Measurements from ENCODE around the gene RAPGEF1. TPM values are rescaled to one million over a fixed set of nuclear protein-coding genes. Genes with fewer than 3 reads are reported as not detected.
"Not testable (repeated sequence)": the region's sequence is repeated elsewhere in the genome, so short reads cannot be mapped to it uniquely, and the experiment has no call there.

RAPGEF1 gene
- total RNA-seq, 1 donor from 2014 or later: 156 TPM

GRCh38 chr9:131714161-131714646 is 25.7 kb downstream of the RAPGEF1 start:
- ATAC-seq: peak; percentile 79
- DNase-seq: peak; percentile 72
- intact Hi-C loops (cut with micrococcal nuclease): no loop called here

- ATAC-seq (no peak), DNase-seq (no peak)
- intact Hi-C loops (cut with micrococcal nuclease): no loop called here
Observed at GRCh38 chr9:131713016-131713415, 26.9 kb downstream of the RAPGEF1 start.

- intact Hi-C loops (cut with micrococcal nuclease): no loop called here
- ATAC-seq: no peak
- DNase-seq: no peak
Observed at GRCh38 chr9:131712151-131712716, 27.6 kb downstream of the RAPGEF1 start.

DNA sequence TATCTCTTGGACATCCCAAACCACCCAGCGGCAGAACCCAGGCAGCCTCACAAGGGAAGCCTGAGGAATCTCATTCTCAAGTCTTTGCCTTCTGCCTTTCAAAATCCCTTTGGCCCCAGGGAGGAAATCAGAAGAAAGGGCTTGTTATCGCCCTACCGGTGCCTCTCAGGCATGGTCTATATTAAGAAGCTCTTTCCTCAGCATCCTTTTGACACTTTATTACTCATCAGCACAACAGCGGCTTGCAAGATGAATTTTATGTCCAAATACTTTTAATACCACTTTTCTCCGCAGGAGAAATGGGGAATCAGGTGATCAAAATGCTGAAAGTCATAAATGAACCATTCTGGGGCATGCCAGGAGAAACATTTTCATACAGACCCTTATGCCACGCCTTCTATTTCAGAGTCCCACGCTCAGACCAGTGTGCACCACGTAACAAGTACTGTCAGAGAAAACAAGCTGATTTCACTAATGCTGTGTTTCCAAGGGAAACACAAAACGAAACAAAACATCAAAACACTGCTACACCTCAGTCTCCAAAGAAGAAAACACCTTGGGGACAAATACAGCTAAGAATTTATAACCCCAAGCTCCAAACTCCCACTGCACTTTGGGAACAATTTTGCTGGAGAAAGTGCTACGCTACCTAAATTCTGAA is 30.0 kb downstream of the RAPGEF1 start:
- DNase-seq: no peak
- ATAC-seq: no peak
- intact Hi-C loops (cut with micrococcal nuclease): no loop called here

DNA sequence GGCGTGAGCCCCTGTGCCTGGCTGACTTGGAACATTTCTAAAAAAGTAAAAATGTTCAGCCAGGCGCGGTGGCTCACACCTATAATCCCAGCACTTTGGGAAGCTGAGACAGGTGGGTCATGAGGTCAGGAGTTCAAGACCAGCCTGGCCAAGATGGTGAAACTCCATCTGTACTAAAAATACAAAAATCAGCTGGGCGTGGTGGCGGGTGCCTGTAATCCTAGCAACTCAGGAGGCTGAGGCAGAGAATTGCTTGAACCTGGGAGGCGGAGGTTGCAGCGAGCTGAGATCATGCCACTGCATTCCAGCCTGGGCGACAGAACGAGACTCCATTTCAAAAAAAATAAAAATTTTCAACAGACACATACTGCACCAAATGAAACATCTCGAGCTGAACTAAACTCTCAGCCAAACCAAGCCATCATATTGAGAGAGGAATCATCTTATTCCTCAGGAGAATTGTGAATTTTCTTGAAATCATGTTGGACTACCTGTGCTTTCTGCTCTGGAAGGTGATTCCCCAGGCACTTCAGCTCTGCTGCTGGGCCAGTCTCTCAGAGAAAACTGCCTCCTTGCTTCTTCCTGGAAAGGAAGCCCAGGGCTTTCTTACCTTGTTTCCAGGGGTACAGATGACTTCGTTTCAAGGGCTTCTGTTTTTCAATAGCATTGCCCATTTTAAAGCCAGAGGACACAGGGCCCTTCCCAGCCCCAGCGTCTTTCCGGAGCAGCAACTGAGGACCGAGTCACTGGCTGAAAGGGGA is 30.7 kb downstream of the RAPGEF1 start:
- DNase-seq; ATAC-seq; intact Hi-C loops (cut with micrococcal nuclease): not testable (repeated sequence)

GRCh38 chr9:131708226-131709002 is 31.5 kb downstream of the RAPGEF1 start:
- ATAC-seq (peak; percentile 93), DNase-seq (peak; percentile 86)
- intact Hi-C loops (cut with micrococcal nuclease): no loop called here

DNA sequence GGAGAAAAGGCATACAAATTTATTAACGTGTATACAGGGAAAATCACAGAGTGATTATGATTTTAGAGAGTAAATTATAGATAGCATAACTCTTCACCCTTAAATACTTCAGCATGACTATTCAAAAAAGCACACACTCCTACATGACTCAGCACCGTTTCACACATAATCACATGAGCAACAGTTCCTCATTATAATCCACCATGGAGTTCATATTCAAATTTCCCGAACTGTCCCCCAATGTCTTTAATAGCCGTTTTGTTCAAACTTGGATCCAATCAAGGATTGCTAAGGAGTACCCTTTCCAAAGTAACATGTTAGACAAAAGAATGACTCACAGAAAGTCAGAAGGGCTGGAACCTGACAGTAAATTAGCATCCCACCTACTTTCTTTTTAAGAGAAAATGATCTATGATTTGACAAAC is 32.1 kb downstream of the RAPGEF1 start:
- DNase-seq (no peak), ATAC-seq (peak; percentile 49)
- intact Hi-C loops (cut with micrococcal nuclease): no loop called here

DNA sequence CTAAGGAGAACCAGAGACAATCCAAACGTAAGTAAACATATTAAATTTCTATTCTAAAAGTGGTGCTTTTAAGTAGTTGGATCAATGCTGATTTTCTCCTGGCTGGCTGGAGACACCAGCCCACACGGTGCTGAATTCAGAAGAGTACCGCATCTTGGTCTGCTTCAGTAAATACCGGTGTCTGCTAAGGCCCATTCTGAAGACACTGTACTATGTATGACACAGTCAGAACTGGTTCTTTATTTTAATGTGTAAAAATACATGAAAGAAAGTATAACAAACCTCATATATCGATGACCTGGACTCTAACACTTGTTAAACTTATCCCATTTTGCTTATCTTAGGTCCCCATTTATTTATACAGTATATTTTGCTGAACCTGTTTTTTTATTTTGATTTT is 32.8 kb downstream of the RAPGEF1 start:
- DNase-seq (no peak), ATAC-seq (no peak)
- intact Hi-C loops (cut with micrococcal nuclease): no loop called here

DNA sequence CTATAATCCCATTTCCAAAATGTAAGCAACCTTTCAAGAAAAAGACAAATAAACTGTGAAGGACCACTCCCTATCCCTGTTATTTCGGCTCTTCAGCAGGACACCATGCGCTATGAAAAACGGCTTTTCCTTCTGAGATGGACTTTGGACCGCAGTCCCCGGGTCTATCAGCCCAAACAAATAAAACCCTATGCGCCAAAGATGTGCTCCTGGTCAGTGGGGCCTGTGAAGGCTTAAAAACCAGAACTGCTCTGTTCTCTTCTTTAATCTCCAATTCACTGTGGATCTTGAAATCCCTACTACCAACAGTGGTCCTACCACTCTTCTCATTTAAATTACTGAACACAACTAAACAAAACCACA is 33.3 kb downstream of the RAPGEF1 start:
- intact Hi-C loops (cut with micrococcal nuclease): no loop called here
- DNase-seq (no peak), ATAC-seq (no peak)

DNA sequence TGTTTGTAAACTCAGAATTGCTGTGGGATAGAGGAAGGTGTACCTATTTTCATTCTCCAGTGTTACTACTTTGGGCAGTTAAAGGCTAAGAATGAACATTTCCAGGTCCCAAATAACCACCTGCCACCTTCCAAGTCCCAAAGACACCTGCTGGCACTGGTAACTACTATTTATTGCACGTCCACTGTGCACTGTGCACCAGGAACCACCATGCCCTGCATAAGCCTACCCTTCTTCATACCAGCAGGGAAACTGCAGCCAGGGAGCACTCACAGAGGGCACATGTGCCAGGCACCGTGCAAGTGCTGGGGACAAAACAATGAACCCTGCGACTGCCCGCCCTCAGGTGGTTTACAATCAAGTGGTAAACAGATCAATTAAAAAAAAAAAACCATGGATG is 34.9 kb downstream of the RAPGEF1 start:
- DNase-seq (no peak), ATAC-seq (no peak)
- intact Hi-C loops (cut with micrococcal nuclease): no loop called here

- intact Hi-C loops (cut with micrococcal nuclease): no loop called here
- no peak for DNase-seq
- ATAC-seq: no peak
Observed at GRCh38 chr9:131704141-131704983, 35.5 kb downstream of the RAPGEF1 start.

DNA sequence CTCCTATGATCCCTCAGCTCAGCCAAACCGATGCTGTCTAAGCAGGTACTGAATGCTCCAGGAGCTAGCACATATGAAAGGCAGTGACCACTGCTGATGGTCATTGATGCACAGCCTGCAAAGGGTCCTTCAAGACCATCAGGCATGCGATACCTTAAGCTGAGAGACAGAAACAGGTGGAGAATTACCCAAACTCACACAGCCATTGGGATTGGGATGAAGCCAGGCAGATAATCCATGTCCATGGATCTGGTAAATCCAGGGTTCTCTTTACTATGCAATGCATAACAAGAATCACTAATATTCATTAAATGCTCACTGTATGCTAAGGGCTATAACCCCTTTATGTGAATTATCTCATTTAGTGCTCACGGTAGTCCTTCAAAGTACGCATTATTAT is 36.2 kb downstream of the RAPGEF1 start:
- intact Hi-C loops (cut with micrococcal nuclease): no loop called here
- ATAC-seq: no peak
- no peak for DNase-seq

GRCh38 chr9:131702911-131703310 is 37.0 kb downstream of the RAPGEF1 start:
- intact Hi-C loops (cut with micrococcal nuclease): no loop called here
- DNase-seq (no peak), ATAC-seq (no peak)

GRCh38 chr9:131701789-131702337 is 38.0 kb downstream of the RAPGEF1 start:
- intact Hi-C loops (cut with micrococcal nuclease): no loop called here
- DNase-seq (no peak), ATAC-seq (no peak)

DNA sequence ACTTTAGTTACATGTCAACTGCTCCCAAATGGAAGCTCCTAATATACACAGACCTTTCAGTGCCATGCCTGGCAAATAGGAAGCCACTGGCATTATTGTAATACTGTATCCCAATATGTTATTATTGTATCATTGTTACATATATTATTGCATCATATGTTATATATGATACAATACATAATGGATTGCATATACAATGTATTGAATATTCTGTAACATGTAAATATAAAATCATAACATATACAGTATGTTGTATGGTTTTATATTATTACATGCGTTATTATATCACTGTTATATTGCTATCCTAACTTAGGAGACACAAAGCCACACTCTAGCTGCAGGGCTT is 38.5 kb downstream of the RAPGEF1 start:
- intact Hi-C loops (cut with micrococcal nuclease): no loop called here
- ATAC-seq (no peak), DNase-seq (no peak)

- ATAC-seq (peak; percentile 30), DNase-seq (no peak)
- intact Hi-C loops (cut with micrococcal nuclease): no loop called here
Observed at GRCh38 chr9:131700765-131701435, 39.0 kb downstream of the RAPGEF1 start.

DNA sequence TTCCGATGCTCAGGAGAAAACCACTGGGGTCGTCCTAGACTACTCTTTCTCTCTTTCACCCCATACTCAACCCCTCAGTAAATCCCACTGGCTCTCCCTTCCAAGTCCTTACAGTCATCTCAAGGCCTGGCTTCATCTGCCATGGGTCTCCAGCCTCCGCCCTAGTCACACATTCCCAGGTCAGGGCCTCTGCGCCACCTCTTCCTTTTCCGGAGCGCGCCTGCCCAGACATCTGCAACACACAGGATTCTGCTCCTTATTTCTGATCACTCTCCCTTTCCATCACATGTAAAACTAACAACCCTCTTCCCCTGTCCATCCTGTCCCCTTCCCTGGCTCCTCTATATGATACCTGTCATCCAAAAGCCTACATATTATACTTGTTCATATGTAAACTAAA is 39.8 kb downstream of the RAPGEF1 start:
- intact Hi-C loops (cut with micrococcal nuclease): no loop called here
- ATAC-seq (no peak), DNase-seq (no peak)

DNA sequence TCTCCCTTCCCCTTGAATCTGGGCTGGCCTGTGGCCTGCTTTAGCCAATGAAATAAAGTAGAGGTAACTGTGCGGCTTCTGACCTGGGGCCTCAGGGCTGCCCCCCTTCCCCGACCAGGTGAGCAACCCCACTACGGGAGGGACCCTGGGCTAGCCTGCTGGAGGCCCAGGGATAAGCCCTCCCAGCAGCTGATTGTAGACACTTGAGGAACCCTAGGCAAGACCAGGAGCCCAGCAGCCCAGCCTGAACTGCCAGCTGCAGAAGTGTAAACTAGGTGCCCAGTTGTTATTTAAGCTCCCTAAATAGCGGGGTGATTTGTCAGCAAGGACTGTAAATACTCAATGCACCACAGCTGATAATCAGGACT is 41.3 kb downstream of the RAPGEF1 start:
- no peak for DNase-seq
- peak; percentile 5 for ATAC-seq
- intact Hi-C loops (cut with micrococcal nuclease): no loop called here

Measured in left ventricle myocardium superior (tissue), 1 donor.